H9 (cell line): Measurements from ENCODE around the gene ATP2B2. TPM values are rescaled to one million over a fixed set of nuclear protein-coding genes. Genes with fewer than 3 reads are reported as not detected.

Experiments
- DNase-seq: peaks from one replicate; pipeline ENCODE4 v3.0.0-alpha.2; 2017
- H2AFZ ChIP-seq: one replicate; pipeline ENCODE4 v1.6.1; 2013; ENCODE audit warnings: mild to moderate bottlenecking, low read length, control low read depth, moderate library complexity
- H2AK5ac ChIP-seq: 2 replicates; pipeline ENCODE4 v1.6.1; 2013; ENCODE audit warnings: low read length, control low read depth, mixed read lengths; ENCODE audit not compliant: insufficient read length
- H2BK120ac ChIP-seq: one replicate; pipeline ENCODE4 v1.6.1; 2013; ENCODE audit warnings: low read depth, mild to moderate bottlenecking, low read length, control low read depth, inconsistent platforms; ENCODE audit not compliant: poor library complexity, severe bottlenecking
- H2BK12ac ChIP-seq: 2 replicates; pipeline ENCODE4 v1.6.1; 2013; ENCODE audit warnings: low read length, control low read depth, mixed read lengths, low read depth; ENCODE audit not compliant: insufficient read length
- H2BK15ac ChIP-seq: 2 replicates; pipeline ENCODE4 v1.6.1; 2013; ENCODE audit warnings: low read depth, low read length, control low read depth
- H2BK20ac ChIP-seq: one replicate; pipeline ENCODE4 v1.6.1; 2013; ENCODE audit warnings: low read depth, mild to moderate bottlenecking, low read length, control low read depth, inconsistent platforms; ENCODE audit not compliant: poor library complexity, severe bottlenecking
- H2BK5ac ChIP-seq: 2 replicates; pipeline ENCODE4 v1.6.1; 2013; ENCODE audit warnings: low read length, control low read depth, mixed read lengths; ENCODE audit not compliant: insufficient read length
- H3K14ac ChIP-seq: 2 replicates; pipeline ENCODE4 v1.6.1; 2013; ENCODE audit warnings: low read length, control low read depth; ENCODE audit not compliant: insufficient read depth
- H3K18ac ChIP-seq: 2 replicates; pipeline ENCODE4 v1.6.1; 2013; ENCODE audit warnings: low read depth, mild to moderate bottlenecking, mixed read lengths, low read length, control low read depth; ENCODE audit not compliant: insufficient read length
- H3K23ac ChIP-seq: 2 replicates; pipeline ENCODE4 v1.6.1; 2013; ENCODE audit warnings: low read length, control low read depth, mixed read lengths, low read depth; ENCODE audit not compliant: insufficient read length
- H3K23me2 ChIP-seq: 2 replicates; pipeline ENCODE4 v1.6.1; 2013; ENCODE audit warnings: low read depth, mild to moderate bottlenecking, mixed read lengths, low read length, control low read depth; ENCODE audit not compliant: insufficient read length, poor library complexity, severe bottlenecking
- H3K27ac ChIP-seq: 2 replicates; pipeline ENCODE4 v1.5.1; 2013; ENCODE audit warnings: low read length, control low read depth, mixed read lengths, low read depth; ENCODE audit not compliant: insufficient read length
- H3K27me3 ChIP-seq: 2 replicates; pipeline ENCODE4 v1.6.1; 2013; ENCODE audit warnings: low read length, control low read depth, inconsistent platforms; ENCODE audit not compliant: insufficient read depth
- H3K4ac ChIP-seq: 2 replicates; pipeline ENCODE4 v1.6.1; 2013; ENCODE audit warnings: low read depth, mild to moderate bottlenecking, control low read depth, inconsistent platforms, low read length, moderate library complexity
- H3K4me1 ChIP-seq: 2 replicates; pipeline ENCODE4 v1.6.1; 2013; ENCODE audit warnings: low read length, control low read depth, inconsistent platforms; ENCODE audit not compliant: insufficient read depth
- H3K4me2 ChIP-seq: 2 replicates; pipeline ENCODE4 v1.6.1; 2013; ENCODE audit warnings: low read length, control low read depth, mixed read lengths; ENCODE audit not compliant: insufficient read length, insufficient read depth
- H3K56ac ChIP-seq: 2 replicates; pipeline ENCODE4 v1.6.1; 2013; ENCODE audit warnings: low read depth, mild to moderate bottlenecking, mixed read lengths, low read length, control low read depth; ENCODE audit not compliant: insufficient read length
- H3K79me1 ChIP-seq: 2 replicates; pipeline ENCODE4 v1.6.1; 2013; ENCODE audit warnings: low read depth, mild to moderate bottlenecking, moderate library complexity, low read length, control low read depth, inconsistent platforms; ENCODE audit not compliant: insufficient read depth, poor library complexity, severe bottlenecking
- H3K79me2 ChIP-seq: 2 replicates; pipeline ENCODE4 v1.6.1; 2013; ENCODE audit warnings: low read length, control low read depth, inconsistent platforms; ENCODE audit not compliant: insufficient read depth
- H3K9ac ChIP-seq: 2 replicates; pipeline ENCODE4 v1.6.1; 2013; ENCODE audit warnings: low read length, control low read depth, mixed read lengths; ENCODE audit not compliant: insufficient read length; ENCODE audit errors: extremely low read depth
- H3K9me3 ChIP-seq: one replicate; pipeline ENCODE4 v1.6.1; 2013; ENCODE audit warnings: low read depth, low read length, inconsistent platforms; ENCODE audit not compliant: control insufficient read depth
- H3T11ph ChIP-seq: one replicate; pipeline ENCODE4 v1.6.1; 2013; ENCODE audit warnings: mild to moderate bottlenecking, low read length, control low read depth, inconsistent platforms
- H4K20me1 ChIP-seq: one replicate; pipeline ENCODE4 v1.6.1; 2013; ENCODE audit not compliant: control insufficient read depth, insufficient read length, insufficient read depth
- H4K5ac ChIP-seq: 2 replicates; pipeline ENCODE4 v1.6.1; 2013; ENCODE audit warnings: low read depth, mild to moderate bottlenecking, mixed read lengths, low read length, control low read depth; ENCODE audit not compliant: insufficient read length
- H4K8ac ChIP-seq: replicated peaks from 2 replicates; pipeline ENCODE4 v1.6.1; 2013; ENCODE audit warnings: low read length, control low read depth, mixed read lengths, low read depth; ENCODE audit not compliant: insufficient read length
- H4K91ac ChIP-seq: 2 replicates; pipeline ENCODE4 v1.6.1; 2013; ENCODE audit warnings: low read depth, mild to moderate bottlenecking, moderate library complexity, mixed read lengths, low read length, control low read depth; ENCODE audit not compliant: insufficient read length
- H3K27ac Mint-ChIP-seq, 3 experiments: 2 replicates in 2 of 3; 3 replicates in 1 of 3; pipeline ENCODE4 v1.8.0; 2020 to 2021; ENCODE audit warnings: mixed read lengths in 3 of 3, mild to moderate bottlenecking in 1 of 3, moderate library complexity in 1 of 3
- H3K27me3 Mint-ChIP-seq: 2 replicates; pipeline ENCODE4 v1.8.0; 2021; ENCODE audit warnings: low read depth, mild to moderate bottlenecking, moderate library complexity, mixed read lengths
- H3K36me3 Mint-ChIP-seq, 3 experiments: 2 replicates in 2 of 3; 3 replicates in 1 of 3; pipeline ENCODE4 v1.8.0; 2020 to 2021; ENCODE audit warnings: low read depth in 3 of 3, mixed read lengths in 3 of 3; ENCODE audit not compliant: insufficient read depth in 1 of 3
- H3K4me1 Mint-ChIP-seq, 2 experiments: 2 replicates each; pipeline ENCODE4 v1.8.0; 2020; ENCODE audit warnings: mixed read lengths in 2 of 2
- H3K4me3 Mint-ChIP-seq, 2 experiments: 2 replicates in 1 of 2; 3 replicates in 1 of 2; pipeline ENCODE4 v1.8.0; 2020 to 2021; ENCODE audit warnings: mild to moderate bottlenecking in 2 of 2, mixed read lengths in 2 of 2, moderate library complexity in 1 of 2
- H3K9me3 Mint-ChIP-seq, 2 experiments: 2 replicates in 1 of 2; 3 replicates in 1 of 2; pipeline ENCODE4 v1.8.0; 2020; ENCODE audit warnings: mild to moderate bottlenecking in 2 of 2, mixed read lengths in 2 of 2, moderate library complexity in 1 of 2
- CTCF ChIP-seq: fragments of 200-600 bp; sonication (generic); conservative IDR thresholded peaks from 3 replicates; pipeline ENCODE4 v1.8.0; 2021; ENCODE audit warnings: antibody characterized with exemption, mild to moderate bottlenecking
- WGBS: extraction: QIAGEN DNeasy Blood & Tissue Kit; methylation state at CpG from one replicate; pipeline ENCODE4 v1.1.7; 2013; ENCODE audit warnings: missing lambda C conversion rate, low lambda C conversion rate, mixed read lengths; ENCODE audit not compliant: insufficient read length; ENCODE audit errors: extremely low coverage; 5-methylcytosine and 5-hydroxymethylcytosine counted together
- total RNA-seq: library from RNA; stranded (reverse); gene quantifications from 2 replicates; pipeline ENCODE4 v1.2.1, GENCODE V29; 2021

ATP2B2 gene
- total RNA-seq, 1 experiment from 2014 or later: 0.33 TPM

GRCh38 chr3:10288575-10288960, 216.8 kb downstream of the ATP2B2 start:
- H3K14ac ChIP-seq: no peak overlapping the region
- no peak overlapping the region for H2BK15ac ChIP-seq
- H4K20me1 ChIP-seq: no peaks in the 10 kb centered on the region
- H3K27me3 ChIP-seq: no peaks in the 10 kb centered on the region
- no peak overlapping the region for H2BK20ac ChIP-seq
- Mint-ChIP-seq H3K9me3 (no peaks in the 10 kb centered on the region), H3K27ac (no peak overlapping the region), H3K4me1 (peaks cover 19% of the 10 kb centered on the region in 2 experiments), H3K4me3 (no peak overlapping the region), H3K27me3 (no peaks in the 10 kb centered on the region), H3K36me3 (peaks cover 5 to 39% (median 11%) of the 10 kb centered on the region in 3 experiments; a peak in 6 of 7 replicates)
- H3K56ac ChIP-seq: no peak overlapping the region
- 0 out of 2 replicates have a peak, but pooled peaks cover 1% of the 10 kb centered on the region for H3K4me1 ChIP-seq
- no peaks in the 10 kb centered on the region for H3K79me1 ChIP-seq
- no peak overlapping the region for H2AK5ac ChIP-seq
- no peak for DNase-seq
- H3K4ac ChIP-seq: no peak overlapping the region
- H3K18ac ChIP-seq: no peak overlapping the region
- H3K9me3 ChIP-seq: no peaks in the 10 kb centered on the region
- H3K23ac ChIP-seq: no peak overlapping the region
- no peak overlapping the region for H4K8ac ChIP-seq
- no peak overlapping the region for H3K27ac ChIP-seq
- TF ChIP-seq CTCF: no peak
- H2BK120ac ChIP-seq: no peak overlapping the region
- WGBS: no CpG with 5 or more reads among the region's 11 CpGs
- no peak overlapping the region for H4K91ac ChIP-seq
- H3K9ac ChIP-seq: no peak overlapping the region
- H3K79me2 ChIP-seq: no peaks in the 10 kb centered on the region
- H2BK5ac ChIP-seq: no peak overlapping the region
- H3K23me2 ChIP-seq: no peaks in the 10 kb centered on the region
- no peak overlapping the region for H3T11ph ChIP-seq
- no peak overlapping the region for H2BK12ac ChIP-seq
- H4K5ac ChIP-seq: no peak overlapping the region
- no peak overlapping the region for H3K4me2 ChIP-seq
- H2AFZ ChIP-seq: no peak overlapping the region
